ENCODE results near the gene NFIC.
"Not testable (repeated sequence)": the region's sequence is repeated elsewhere in the genome, so short reads cannot be mapped to it uniquely, and the experiment has no call there.

Gene NFIC

GRCh38 chr19:3365836-3366752 is at the start of gene NFIC:
NFIC (plus strand) TSS chr19:3366583; CDS start chr19:3366637, 54 bp downstream.
- DNase-seq (ENCODE audit: low read depth in 2 of 2) = no peak

GRCh38 chr19:3316659-3317207 is 49.6 kb upstream of the NFIC start:
- DNase-seq (ENCODE audit: low read depth in 2 of 2) = no peak

- no peak for DNase-seq (ENCODE audit: low read depth in 2 of 2)
These were observed 46.6 kb upstream of the NFIC start for GRCh38 chr19:3319643-3320353.

GRCh38 chr19:3320354-3320670 is 46.1 kb upstream of the NFIC start:
- no peak for DNase-seq (ENCODE audit: low read depth in 2 of 2)

GRCh38 chr19:3320853-3321252 is 45.5 kb upstream of the NFIC start:
- no peak for DNase-seq (ENCODE audit: low read depth in 2 of 2)

GRCh38 chr19:3321696-3322095 is 44.7 kb upstream of the NFIC start:
- no peak for DNase-seq (ENCODE audit: low read depth in 2 of 2)

- no peak for DNase-seq (ENCODE audit: low read depth in 2 of 2)
These were observed 44.0 kb upstream of the NFIC start for GRCh38 chr19:3322199-3322978.

- DNase-seq (ENCODE audit: low read depth in 2 of 2) = no peak
These were observed 43.4 kb upstream of the NFIC start for GRCh38 chr19:3323026-3323425.

GRCh38 chr19:3323658-3324057 is 42.7 kb upstream of the NFIC start:
- no peak for DNase-seq (ENCODE audit: low read depth in 2 of 2)

- peak; percentile 46 to 68 for DNase-seq (ENCODE audit: low read depth in 2 of 2)
These were observed 42.0 kb upstream of the NFIC start for GRCh38 chr19:3324405-3324856.

- DNase-seq (ENCODE audit: low read depth in 2 of 2) = no peak
These were observed 40.9 kb upstream of the NFIC start for GRCh38 chr19:3325451-3325850.

- DNase-seq (ENCODE audit: low read depth in 2 of 2) = no peak
These were observed 37.6 kb upstream of the NFIC start for GRCh38 chr19:3328743-3329142.

- DNase-seq (ENCODE audit: low read depth in 2 of 2) = no peak
These were observed 36.3 kb upstream of the NFIC start for GRCh38 chr19:3330047-3330446.

GRCh38 chr19:3332232-3332631 is 34.2 kb upstream of the NFIC start:
- DNase-seq (ENCODE audit: low read depth in 2 of 2) = not testable (repeated sequence)

GRCh38 chr19:3333020-3333583 is 33.3 kb upstream of the NFIC start:
- DNase-seq (ENCODE audit: low read depth in 2 of 2) = no peak

GRCh38 chr19:3333662-3334061 is 32.7 kb upstream of the NFIC start:
- no peak for DNase-seq (ENCODE audit: low read depth in 2 of 2)

GRCh38 chr19:3334749-3335430 is 31.5 kb upstream of the NFIC start:
- DNase-seq (ENCODE audit: low read depth in 2 of 2) = not testable (repeated sequence)

- no peak for DNase-seq (ENCODE audit: low read depth in 2 of 2)
These were observed 30.7 kb upstream of the NFIC start for GRCh38 chr19:3335431-3336350.

- no peak for DNase-seq (ENCODE audit: low read depth in 2 of 2)
These were observed 30.1 kb upstream of the NFIC start for GRCh38 chr19:3336351-3336679.
